GM21367 (cell line): Measurements from ENCODE around the gene CLIP1.
A peak's percentile ranks its signal among the peaks of the same experiment; 100 is the strongest.
"Not testable (repeated sequence)": the region's sequence is repeated elsewhere in the genome, so short reads cannot be mapped to it uniquely, and the experiment has no call there.

Experiments
- ATAC-seq: cut with Tn5 transposase; IDR thresholded peaks from one replicate; pipeline ENCODE4 v1.9.1; 2021; ENCODE audit not compliant: unreplicated experiment

The CLIP1 gene

GRCh38 chr12:122421821-122422729 lies at the start of gene CLIP1:
CLIP1 (minus strand) TSS chr12:122422669; CDS start chr12:122380452, 42,217 bp downstream.
- peak; percentile 38 for ATAC-seq

- no peak for ATAC-seq
These were observed 49.1 kb upstream of the CLIP1 start for GRCh38 chr12:122471324-122472226.

- not testable (repeated sequence) for ATAC-seq
These were observed 48.1 kb upstream of the CLIP1 start for GRCh38 chr12:122470576-122470975.

- not testable (repeated sequence) for ATAC-seq
These were observed 47.4 kb upstream of the CLIP1 start for GRCh38 chr12:122469856-122470255.

- ATAC-seq, result no peak
These were observed 45.5 kb upstream of the CLIP1 start for GRCh38 chr12:122467983-122468382.

GRCh38 chr12:122464317-122465042 lies 42.0 kb upstream of the CLIP1 start:
- ATAC-seq, result not testable (repeated sequence)

- no peak for ATAC-seq
These were observed 38.2 kb upstream of the CLIP1 start for GRCh38 chr12:122460641-122461040.

- no peak for ATAC-seq
These were observed 37.6 kb upstream of the CLIP1 start for GRCh38 chr12:122460061-122460460.

GRCh38 chr12:122459211-122459610 lies 36.7 kb upstream of the CLIP1 start:
- ATAC-seq, result no peak

GRCh38 chr12:122458105-122459035 lies 35.9 kb upstream of the CLIP1 start:
- ATAC-seq, result no peak

GRCh38 chr12:122457627-122458026 lies 35.2 kb upstream of the CLIP1 start:
- ATAC-seq, result no peak

- no peak for ATAC-seq
These were observed 32.3 kb upstream of the CLIP1 start for GRCh38 chr12:122454739-122455138.

GRCh38 chr12:122454250-122454721 lies 31.8 kb upstream of the CLIP1 start:
- no peak for ATAC-seq

- ATAC-seq, result no peak
These were observed 30.3 kb upstream of the CLIP1 start for GRCh38 chr12:122452701-122453285.

- no peak for ATAC-seq
These were observed 26.8 kb upstream of the CLIP1 start for GRCh38 chr12:122449317-122449716.

GRCh38 chr12:122447825-122448224 lies 25.4 kb upstream of the CLIP1 start:
- ATAC-seq, result not testable (repeated sequence)

- not testable (repeated sequence) for ATAC-seq
These were observed 23.9 kb upstream of the CLIP1 start for GRCh38 chr12:122446390-122446789.

- not testable (repeated sequence) for ATAC-seq
These were observed 21.6 kb upstream of the CLIP1 start for GRCh38 chr12:122444071-122444470.

- not testable (repeated sequence) for ATAC-seq
These were observed 16.4 kb upstream of the CLIP1 start for GRCh38 chr12:122438822-122439221.
